Ishikawa (cell line): ENCODE results near the gene DUSP8.

Experiments
- CEBPB ChIP-seq: IDR thresholded peaks from 2 replicates; pipeline ENCODE4 v1.6.1; 2012
- CREB1 ChIP-seq: IDR thresholded peaks from 2 replicates; pipeline ENCODE4 v1.6.1; 2012; ENCODE audit warnings: low read depth
- EGR1 ChIP-seq: IDR thresholded peaks from 2 replicates; pipeline ENCODE4 v1.6.1; 2012
- EP300 ChIP-seq: IDR thresholded peaks from 2 replicates; pipeline ENCODE4 v1.6.1; 2012; ENCODE audit warnings: borderline replicate concordance
- FOXM1 ChIP-seq: IDR thresholded peaks from 2 replicates; pipeline ENCODE4 v1.6.1; 2012; ENCODE audit warnings: low read depth, borderline replicate concordance
- NFIC ChIP-seq: IDR thresholded peaks from 2 replicates; pipeline ENCODE4 v1.6.1; 2012
- RAD21 ChIP-seq: IDR thresholded peaks from 2 replicates; pipeline ENCODE4 v1.6.1; 2012; ENCODE audit warnings: low read depth
- TAF1 ChIP-seq: IDR thresholded peaks from 2 replicates; pipeline ENCODE4 v1.6.1; 2012; ENCODE audit warnings: low read depth, mild to moderate bottlenecking
- TCF12 ChIP-seq: IDR thresholded peaks from 2 replicates; pipeline ENCODE4 v1.6.1; 2012; ENCODE audit warnings: low read depth
- TEAD4 ChIP-seq: IDR thresholded peaks from 2 replicates; pipeline ENCODE4 v1.6.1; 2012
- USF1 ChIP-seq: IDR thresholded peaks from 2 replicates; pipeline ENCODE4 v1.6.1; 2012
- YY1 ChIP-seq: IDR thresholded peaks from 2 replicates; pipeline ENCODE4 v1.6.1; 2012; ENCODE audit warnings: low read depth
- ZBTB7A ChIP-seq: IDR thresholded peaks from 2 replicates; pipeline ENCODE4 v1.6.1; 2012; ENCODE audit warnings: low read depth
- TF ChIP-seq, protein P1 (sequence below): IDR thresholded peaks from 2 replicates; pipeline ENCODE4 v1.6.1; 2012
- TF ChIP-seq, protein P2 (sequence below): IDR thresholded peaks from 2 replicates; pipeline ENCODE4 v1.6.1; 2012; ENCODE audit warnings: low read depth, mild to moderate bottlenecking

DUSP8 gene

DNA sequence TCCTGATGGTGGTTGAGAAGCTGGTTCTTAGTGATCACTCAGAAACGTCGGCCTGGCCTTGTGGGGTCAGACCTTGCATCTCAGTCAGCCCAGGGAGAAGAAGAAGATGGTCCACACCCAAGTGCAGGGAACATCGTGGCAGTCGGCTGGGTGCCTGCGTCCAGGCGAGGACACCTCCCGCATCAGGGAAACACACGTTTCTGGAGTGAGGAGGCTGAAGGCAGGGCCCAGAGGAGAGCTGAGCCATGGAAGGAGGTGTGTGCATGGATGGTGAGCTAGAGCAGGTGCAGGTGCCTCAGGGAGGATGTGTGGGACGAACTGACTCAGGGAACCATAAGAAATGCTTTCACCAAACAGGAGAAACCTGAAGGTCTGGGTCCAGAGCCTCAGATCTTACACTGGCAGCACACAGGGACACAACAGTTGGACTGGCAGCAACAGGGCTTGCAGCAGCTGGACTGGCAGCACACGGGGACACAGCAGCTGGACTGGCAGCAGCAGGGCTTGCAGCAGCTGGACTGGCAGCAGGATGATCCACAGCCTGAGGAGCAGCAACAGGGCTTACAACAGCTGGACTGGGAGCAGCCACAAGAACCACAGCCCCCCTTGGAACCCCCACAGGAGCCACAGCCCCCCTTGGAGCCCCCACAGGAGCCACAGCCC lies 25.4 kb upstream of the DUSP8 start:
- TF ChIP-seq NFIC (no peak), YY1 (no peak), TCF12 (no peak), EGR1 (no peak), ZBTB7A (no peak), CREB1 (no peak), RAD21 (no peak), TEAD4 (no peak), USF1 (no peak), TAF1 (no peak), FOXM1 (no peak), EP300 (no peak), CEBPB (no peak)
- TF ChIP-seq, protein P1, sequence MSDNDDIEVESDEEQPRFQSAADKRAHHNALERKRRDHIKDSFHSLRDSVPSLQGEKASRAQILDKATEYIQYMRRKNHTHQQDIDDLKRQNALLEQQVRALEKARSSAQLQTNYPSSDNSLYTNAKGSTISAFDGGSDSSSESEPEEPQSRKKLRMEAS, result no peak
- TF ChIP-seq, protein P2, sequence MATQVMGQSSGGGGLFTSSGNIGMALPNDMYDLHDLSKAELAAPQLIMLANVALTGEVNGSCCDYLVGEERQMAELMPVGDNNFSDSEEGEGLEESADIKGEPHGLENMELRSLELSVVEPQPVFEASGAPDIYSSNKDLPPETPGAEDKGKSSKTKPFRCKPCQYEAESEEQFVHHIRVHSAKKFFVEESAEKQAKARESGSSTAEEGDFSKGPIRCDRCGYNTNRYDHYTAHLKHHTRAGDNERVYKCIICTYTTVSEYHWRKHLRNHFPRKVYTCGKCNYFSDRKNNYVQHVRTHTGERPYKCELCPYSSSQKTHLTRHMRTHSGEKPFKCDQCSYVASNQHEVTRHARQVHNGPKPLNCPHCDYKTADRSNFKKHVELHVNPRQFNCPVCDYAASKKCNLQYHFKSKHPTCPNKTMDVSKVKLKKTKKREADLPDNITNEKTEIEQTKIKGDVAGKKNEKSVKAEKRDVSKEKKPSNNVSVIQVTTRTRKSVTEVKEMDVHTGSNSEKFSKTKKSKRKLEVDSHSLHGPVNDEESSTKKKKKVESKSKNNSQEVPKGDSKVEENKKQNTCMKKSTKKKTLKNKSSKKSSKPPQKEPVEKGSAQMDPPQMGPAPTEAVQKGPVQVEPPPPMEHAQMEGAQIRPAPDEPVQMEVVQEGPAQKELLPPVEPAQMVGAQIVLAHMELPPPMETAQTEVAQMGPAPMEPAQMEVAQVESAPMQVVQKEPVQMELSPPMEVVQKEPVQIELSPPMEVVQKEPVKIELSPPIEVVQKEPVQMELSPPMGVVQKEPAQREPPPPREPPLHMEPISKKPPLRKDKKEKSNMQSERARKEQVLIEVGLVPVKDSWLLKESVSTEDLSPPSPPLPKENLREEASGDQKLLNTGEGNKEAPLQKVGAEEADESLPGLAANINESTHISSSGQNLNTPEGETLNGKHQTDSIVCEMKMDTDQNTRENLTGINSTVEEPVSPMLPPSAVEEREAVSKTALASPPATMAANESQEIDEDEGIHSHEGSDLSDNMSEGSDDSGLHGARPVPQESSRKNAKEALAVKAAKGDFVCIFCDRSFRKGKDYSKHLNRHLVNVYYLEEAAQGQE, result no peak

DNA sequence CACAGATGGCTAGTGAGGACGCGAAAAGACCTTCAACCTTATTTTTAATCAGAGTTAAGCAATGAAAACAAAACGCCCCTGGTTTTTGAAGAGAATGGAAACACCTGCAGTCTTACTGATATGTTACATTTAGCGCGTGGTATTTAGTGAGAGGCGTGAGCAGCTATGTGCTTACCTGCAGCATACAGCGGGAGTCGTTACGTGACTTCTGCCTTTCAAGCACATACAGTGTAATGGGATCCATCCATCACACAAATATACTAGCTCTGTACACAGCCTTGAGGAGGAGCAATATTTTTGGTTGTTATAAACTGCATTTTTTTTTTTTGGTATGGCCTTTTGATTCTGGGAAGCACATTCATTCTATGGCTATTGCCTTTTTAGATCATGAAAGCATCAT lies 20.6 kb upstream of the DUSP8 start:
- TF ChIP-seq, protein P2, result no peak
- TF ChIP-seq ZBTB7A (no peak), CEBPB (no peak), CREB1 (no peak), TCF12 (no peak), EGR1 (no peak), NFIC (no peak), TAF1 (no peak), USF1 (no peak), FOXM1 (no peak), TEAD4 (no peak), YY1 (no peak), RAD21 (no peak), EP300 (no peak)
- TF ChIP-seq, protein P1, result no peak

- no peak for TF ChIP-seq USF1
- TF ChIP-seq ZBTB7A, result no peak
- TF ChIP-seq EGR1, result no peak
- no peak for TF ChIP-seq TCF12
- TF ChIP-seq CEBPB, result no peak
- TF ChIP-seq FOXM1, result no peak
- TF ChIP-seq TEAD4, result no peak
- no peak for TF ChIP-seq EP300
- TF ChIP-seq, protein P1, result no peak
Observed at GRCh38 chr11:1589996-1590395, 17.9 kb upstream of the DUSP8 start.

DNA sequence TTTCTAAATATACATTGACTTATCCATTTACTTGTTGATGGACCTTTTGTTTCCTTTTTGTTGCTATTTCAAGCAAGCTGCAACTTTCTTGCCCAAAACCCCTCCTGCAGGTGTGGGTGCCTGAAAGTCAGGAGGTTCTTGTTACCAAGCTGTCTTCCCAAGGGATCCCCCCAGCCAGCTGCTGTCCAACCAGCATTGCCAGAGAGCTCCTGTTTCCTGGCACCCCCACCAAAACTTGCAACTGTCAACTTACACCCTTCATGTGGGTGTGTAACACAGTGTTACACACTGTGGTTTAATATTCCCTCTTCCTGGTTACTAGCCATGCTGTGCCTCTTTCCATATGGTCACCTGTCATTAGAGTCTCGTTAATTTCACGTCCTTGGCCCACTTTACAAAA lies 14.6 kb upstream of the DUSP8 start:
- TF ChIP-seq USF1 (no peak), CREB1 (no peak), TEAD4 (no peak), ZBTB7A (no peak), EGR1 (no peak), EP300 (no peak), YY1 (no peak)
